Endodermal cell (in vitro differentiated cells): ENCODE measurements around the gene SOAT2. TPM values are rescaled to one million over a fixed set of nuclear protein-coding genes. Genes with fewer than 3 reads are reported as not detected.
"Not testable (repeated sequence)": the region's sequence is repeated elsewhere in the genome, so short reads cannot be mapped to it uniquely, and the experiment has no call there.

Experiments
- DNase-seq: peaks from one replicate; pipeline ENCODE4 v3.0.0-alpha.2; 2017
- H3K27ac ChIP-seq: 2 replicates; pipeline ENCODE4 v1.5.1; 2013; ENCODE audit warnings: mild to moderate bottlenecking, low read depth, low read length, moderate library complexity
- H3K27me3 ChIP-seq: 2 replicates; pipeline ENCODE4 v1.6.1; 2013; ENCODE audit warnings: mild to moderate bottlenecking, low read length, moderate library complexity; ENCODE audit not compliant: insufficient read depth, control insufficient read depth, poor library complexity, severe bottlenecking
- H3K36me3 ChIP-seq: 2 replicates; pipeline ENCODE4 v1.7.0; 2013; ENCODE audit warnings: mild to moderate bottlenecking, low read length, moderate library complexity; ENCODE audit not compliant: control insufficient read depth, insufficient read depth
- H3K4me1 ChIP-seq: one replicate; pipeline ENCODE4 v1.7.0; 2013; ENCODE audit warnings: low read length; ENCODE audit not compliant: control insufficient read depth, insufficient read depth
- H3K4me3 ChIP-seq: 2 replicates; pipeline ENCODE4 v1.5.1; 2013; ENCODE audit warnings: mild to moderate bottlenecking, low read length, moderate library complexity
- H3K9ac ChIP-seq: 2 replicates; pipeline ENCODE4 v1.6.1; 2013; ENCODE audit warnings: mild to moderate bottlenecking, low read length, moderate library complexity; ENCODE audit not compliant: poor library complexity, severe bottlenecking; ENCODE audit errors: extremely low read depth
- H3K9me3 ChIP-seq: 2 replicates; pipeline ENCODE4 v1.6.1; 2013; ENCODE audit warnings: mild to moderate bottlenecking, low read length, moderate library complexity; ENCODE audit not compliant: control insufficient read depth
- H3K27ac Mint-ChIP-seq: 2 replicates; pipeline ENCODE4 v1.8.0; 2020; ENCODE audit warnings: mixed read lengths
- H3K27me3 Mint-ChIP-seq: 2 replicates; pipeline ENCODE4 v1.8.0; 2021; ENCODE audit warnings: mild to moderate bottlenecking, mixed read lengths; ENCODE audit not compliant: insufficient read depth
- H3K36me3 Mint-ChIP-seq: 2 replicates; pipeline ENCODE4 v1.8.0; 2020; ENCODE audit warnings: low read depth, mixed read lengths
- H3K4me1 Mint-ChIP-seq: 2 replicates; pipeline ENCODE4 v1.8.0; 2020; ENCODE audit warnings: mixed read lengths
- H3K4me3 Mint-ChIP-seq: 2 replicates; pipeline ENCODE4 v1.8.0; 2020; ENCODE audit warnings: mild to moderate bottlenecking, moderate library complexity, mixed read lengths
- H3K9me3 Mint-ChIP-seq: 2 replicates; pipeline ENCODE4 v1.8.0; 2020; ENCODE audit warnings: mild to moderate bottlenecking, mixed read lengths
- WGBS, 2 experiments: methylation state at CpG; one replicate each; pipeline versions ENCODE4 v1.1.5 to v1.1.7; 2013; ENCODE audit warnings: missing lambda C conversion rate in 2 of 2, mixed read lengths in 1 of 2; ENCODE audit not compliant: insufficient coverage in 1 of 2, insufficient read length in 1 of 2; 5-methylcytosine and 5-hydroxymethylcytosine counted together
- total RNA-seq, 2 donors: library from RNA; stranded (reverse); fragmentation: NEBNext Ultra II Directional in 1 of 2; extraction: Animal tissue kit (Norgen Biotek cat#: 25700) in 1 of 2; gene quantifications; 2 replicates in 1 of 2; 3 replicates in 1 of 2; pipeline ENCODE4 v1.2.1, GENCODE V29; 2021
- TF ChIP-seq, protein P1 (sequence below): fragments of 200-600 bp; sonication (generic); conservative IDR thresholded peaks from 2 replicates; pipeline ENCODE4 v1.5.0; 2021; ENCODE audit warnings: antibody characterized with exemption, mild to moderate bottlenecking

SOAT2 gene
- total RNA-seq, 2 donors from 2014 or later: 0.46 to 0.71 TPM

DNA sequence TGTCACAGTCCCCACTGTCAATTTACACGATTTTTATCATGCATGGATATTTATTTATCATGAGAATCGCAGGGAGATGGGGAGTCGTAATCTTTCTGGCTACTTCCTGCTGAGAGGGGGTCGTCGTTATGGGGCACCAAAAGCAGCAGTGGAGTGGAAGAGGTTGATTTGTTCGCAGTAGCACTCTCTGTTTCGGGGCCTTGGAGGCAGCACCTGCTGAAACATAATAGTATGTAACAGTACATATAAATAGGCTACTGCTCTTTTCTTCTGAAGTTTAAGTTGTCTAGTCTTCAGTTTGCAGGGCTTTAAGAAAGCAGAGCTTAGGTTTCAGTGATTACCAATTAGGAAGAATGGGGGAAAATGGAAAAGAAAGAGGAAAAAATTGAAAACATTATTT, 3.8 kb downstream of the SOAT2 start:
- Histone ChIP-seq H3K27ac (no peak overlapping the region), H3K4me1 (peaks cover 19% of the 10 kb centered on the region), H3K27me3 (no peaks in the 10 kb centered on the region), H3K36me3 (no peaks in the 10 kb centered on the region), H3K9ac (no peak overlapping the region), H3K4me3 (no peak overlapping the region), H3K9me3 (peaks cover 23% of the 10 kb centered on the region)
- Mint-ChIP-seq H3K4me1 (peaks cover 29% of the 10 kb centered on the region), H3K9me3 (peaks cover 19% of the 10 kb centered on the region), H3K36me3 (peaks cover 2% of the 10 kb centered on the region), H3K27ac (no peak overlapping the region), H3K4me3 (no peak overlapping the region), H3K27me3 (peaks cover 3% of the 10 kb centered on the region)
- TF ChIP-seq, protein P1, sequence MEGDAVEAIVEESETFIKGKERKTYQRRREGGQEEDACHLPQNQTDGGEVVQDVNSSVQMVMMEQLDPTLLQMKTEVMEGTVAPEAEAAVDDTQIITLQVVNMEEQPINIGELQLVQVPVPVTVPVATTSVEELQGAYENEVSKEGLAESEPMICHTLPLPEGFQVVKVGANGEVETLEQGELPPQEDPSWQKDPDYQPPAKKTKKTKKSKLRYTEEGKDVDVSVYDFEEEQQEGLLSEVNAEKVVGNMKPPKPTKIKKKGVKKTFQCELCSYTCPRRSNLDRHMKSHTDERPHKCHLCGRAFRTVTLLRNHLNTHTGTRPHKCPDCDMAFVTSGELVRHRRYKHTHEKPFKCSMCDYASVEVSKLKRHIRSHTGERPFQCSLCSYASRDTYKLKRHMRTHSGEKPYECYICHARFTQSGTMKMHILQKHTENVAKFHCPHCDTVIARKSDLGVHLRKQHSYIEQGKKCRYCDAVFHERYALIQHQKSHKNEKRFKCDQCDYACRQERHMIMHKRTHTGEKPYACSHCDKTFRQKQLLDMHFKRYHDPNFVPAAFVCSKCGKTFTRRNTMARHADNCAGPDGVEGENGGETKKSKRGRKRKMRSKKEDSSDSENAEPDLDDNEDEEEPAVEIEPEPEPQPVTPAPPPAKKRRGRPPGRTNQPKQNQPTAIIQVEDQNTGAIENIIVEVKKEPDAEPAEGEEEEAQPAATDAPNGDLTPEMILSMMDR: no peak
- WGBS, 2 experiments: 49 to 60% methylated on average over 5 to 6 of the region's 7 CpGs
- DNase-seq: peak; percentile 35

DNA sequence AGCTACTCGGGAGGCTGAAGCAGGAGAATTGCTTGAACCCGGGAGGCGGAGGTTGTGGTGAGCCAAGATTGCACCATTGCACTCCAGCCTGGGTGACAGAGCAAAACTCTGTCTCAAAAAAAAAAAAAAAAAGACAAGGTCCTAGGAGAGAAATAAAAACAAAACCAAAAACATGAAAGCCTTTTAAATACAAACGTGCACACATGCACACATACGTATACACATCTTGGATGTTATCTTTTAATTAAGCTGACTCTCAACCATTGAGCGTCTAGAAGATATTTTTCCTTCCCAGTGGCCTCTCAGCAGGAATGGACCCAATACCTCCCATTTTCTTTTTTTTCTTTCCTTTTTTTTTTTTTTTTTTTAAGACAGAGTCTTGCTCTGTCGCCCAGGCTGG, 9.1 kb downstream of the SOAT2 start:
- H3K4me1 Mint-ChIP-seq, H3K4me3 Mint-ChIP-seq, H3K27me3 Mint-ChIP-seq, H3K36me3 ChIP-seq, H3K4me3 ChIP-seq, H3K27me3 ChIP-seq, DNase-seq, H3K27ac Mint-ChIP-seq, H3K27ac ChIP-seq, H3K36me3 Mint-ChIP-seq, H3K9ac ChIP-seq, H3K4me1 ChIP-seq: not testable (repeated sequence)
- 94 to 96% methylated on average over 4 to 7 of the region's 7 CpGs for WGBS, 2 experiments
- H3K9me3 ChIP-seq: peaks cover 23% of the 10 kb centered on the region
- peaks cover 19% of the 10 kb centered on the region for H3K9me3 Mint-ChIP-seq

DNA sequence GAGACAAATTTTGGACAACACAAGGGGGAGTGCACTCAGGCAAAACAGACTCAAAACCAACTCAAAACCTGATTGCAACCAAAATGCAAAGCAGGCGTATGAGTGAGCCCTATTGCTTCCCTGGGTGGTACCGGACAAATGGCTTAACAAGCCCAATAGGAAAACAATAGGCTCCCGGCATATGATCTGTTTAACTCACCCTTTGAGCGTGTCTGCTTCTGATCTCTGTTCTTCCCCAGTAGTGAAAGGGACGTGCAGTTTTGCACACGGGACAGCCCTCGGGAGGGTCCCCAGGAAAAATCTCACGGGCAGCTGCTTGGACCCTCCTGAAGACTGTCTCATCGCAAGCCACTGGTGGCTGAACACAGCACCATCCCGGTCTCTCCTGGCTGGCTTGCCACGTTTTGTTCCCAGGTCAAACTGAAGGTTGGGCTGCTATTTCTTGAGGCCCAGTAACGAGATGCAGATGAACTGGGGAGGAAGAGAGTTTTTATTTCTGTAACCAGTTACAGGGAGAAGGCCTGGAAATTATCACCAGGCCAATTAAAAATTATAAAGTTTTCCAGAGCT, 9.9 kb downstream of the SOAT2 start:
- Mint-ChIP-seq H3K9me3 (peaks cover 19% of the 10 kb centered on the region), H3K4me1 (peaks cover 6% of the 10 kb centered on the region), H3K36me3 (peaks cover 2% of the 10 kb centered on the region), H3K4me3 (no peak overlapping the region), H3K27ac (peak overlapping the region; percentile 64), H3K27me3 (peaks cover 12% of the 10 kb centered on the region)
- H3K4me1 ChIP-seq: no peaks in the 10 kb centered on the region
- no peak overlapping the region for H3K9ac ChIP-seq
- H3K27ac ChIP-seq: no peak overlapping the region
- TF ChIP-seq, protein P1: no peak
- no peak overlapping the region for H3K4me3 ChIP-seq
- peaks cover 18% of the 10 kb centered on the region for H3K9me3 ChIP-seq
- no peaks in the 10 kb centered on the region for H3K27me3 ChIP-seq
- no peaks in the 10 kb centered on the region for H3K36me3 ChIP-seq
- WGBS, 2 experiments: 92 to 94% methylated on average over 10 to 12 of the region's 12 CpGs
- no peak for DNase-seq

DNA sequence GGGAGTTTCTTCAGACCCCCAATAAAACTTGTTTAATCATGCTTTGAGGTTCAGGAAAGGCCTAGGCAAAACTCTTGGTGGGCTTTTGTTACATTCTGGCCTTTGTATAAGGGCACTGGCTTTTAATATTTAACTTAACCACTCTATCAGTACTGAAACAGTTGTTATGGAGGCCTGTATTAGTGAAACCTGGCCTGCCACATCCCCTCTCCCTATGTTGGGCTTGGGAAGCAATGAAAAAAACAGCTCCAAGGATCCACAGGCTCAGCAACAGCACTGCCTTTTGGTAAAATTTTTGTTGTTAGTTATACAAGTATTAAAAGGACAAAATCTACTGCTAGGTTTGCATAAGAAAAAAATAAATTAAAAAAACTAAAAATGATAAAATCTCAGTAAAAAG, 10.7 kb downstream of the SOAT2 start:
- peaks cover 18% of the 10 kb centered on the region for H3K27me3 Mint-ChIP-seq
- no peak overlapping the region for H3K9ac ChIP-seq

More for the DNA sequence above, 10.7 kb downstream of the SOAT2 start:
- H3K36me3 ChIP-seq: no peaks in the 10 kb centered on the region
- TF ChIP-seq, protein P1: no peak
- DNase-seq: no peak
- Mint-ChIP-seq H3K9me3 (peaks cover 15% of the 10 kb centered on the region), H3K4me3 (no peak overlapping the region), H3K36me3 (peaks cover 2% of the 10 kb centered on the region), H3K4me1 (peaks cover 12% of the 10 kb centered on the region), H3K27ac (no peak overlapping the region)
- H3K27ac ChIP-seq: no peak overlapping the region
- H3K9me3 ChIP-seq: peaks cover 12% of the 10 kb centered on the region
- no peak overlapping the region for H3K4me3 ChIP-seq
- no peaks in the 10 kb centered on the region for H3K27me3 ChIP-seq
- H3K4me1 ChIP-seq: no peaks in the 10 kb centered on the region
